HepG2 (cell line): ENCODE measurements around the gene CSMD2. TPM values are rescaled to one million over a fixed set of nuclear protein-coding genes. Genes with fewer than 3 reads are reported as not detected.

ENCODE experiments used
- ATAC-seq: fragments of 200-7000 bp; cut with Tn5 transposase; 3 replicates; pipeline ENCODE4 v1.9.1; 2020; ENCODE audit warnings: mild to moderate bottlenecking, moderate library complexity
- BruUV-seq: library from RNA; stranded (reverse); fragments of 400-500 nt; replicated peaks from 2 replicates; lab custom pipeline; 2021; lab: Mats Ljungman, UMichigan
- CTCF ChIA-PET: fragments of 300-600 bp; formaldehyde crosslinking; extraction: SDS; loops from one replicate; lab custom pipeline; 2021; ENCODE audit warnings: low total read pairs, inconsistent platforms, low intra/inter-chr PET ratio; lab: Yijun Ruan, JAX
- POLR2A ChIA-PET: fragments of 350-600 bp; sonication (Branson Sonifier 250); formaldehyde crosslinking; loops from one replicate; lab custom pipeline; 2020; ENCODE audit warnings: antibody characterized with exemption, inconsistent platforms; lab: Yijun Ruan, JAX
- DNase-seq: peaks from one replicate; pipeline ENCODE4 v3.0.0-alpha.2; 2015; ENCODE audit warnings: low spot score
- FAIRE-seq: peaks from 3 replicates; lab custom pipeline; 2011; peaks lifted over from hg19 to GRCh38; lab: Jason Lieb, UNC
- H2AFZ ChIP-seq: one replicate; pipeline ENCODE4 v1.6.1; 2011; ENCODE audit warnings: low read length, inconsistent platforms
- H3K27ac ChIP-seq: fragments of 300-600 bp; 3 replicates; pipeline ENCODE4 v1.8.0; 2011; ENCODE audit warnings: mixed run types, mild to moderate bottlenecking, mixed read lengths, low read length, inconsistent platforms; ENCODE audit not compliant: insufficient read depth; ENCODE audit errors: extremely low read length
- H3K27me3 ChIP-seq, 2 experiments: fragments of 200-600 bp in 1 of 2; 2 replicates in 1 of 2; 3 replicates in 1 of 2; pipeline versions ENCODE4 v1.6.0 to v1.8.0; 2011; ENCODE audit warnings: low read length in 2 of 2, mild to moderate bottlenecking in 2 of 2, moderate library complexity in 2 of 2, inconsistent platforms in 1 of 2; ENCODE audit not compliant: insufficient read depth in 2 of 2, control insufficient read depth in 1 of 2
- H3K36me3 ChIP-seq, 2 experiments: fragments of 200-600 bp in 1 of 2; replicated peaks in 1 of 2; 2 replicates in 1 of 2; 3 replicates in 1 of 2; pipeline versions ENCODE4 v1.5.1 to v1.8.0; 2011; ENCODE audit warnings: low read length in 2 of 2, inconsistent platforms in 1 of 2; ENCODE audit not compliant: insufficient read depth in 2 of 2, control insufficient read depth in 1 of 2
- H3K4me1 ChIP-seq: 2 replicates; pipeline ENCODE4 v1.5.1; 2012; ENCODE audit warnings: low read length, inconsistent platforms; ENCODE audit not compliant: insufficient read depth
- H3K4me2 ChIP-seq: 2 replicates; pipeline ENCODE4 v1.6.0; 2011; ENCODE audit warnings: low read depth, low read length, inconsistent platforms
- H3K4me3 ChIP-seq, 3 experiments: fragments of 200-600 bp in 1 of 3; sonication (generic), shearing (Covaris generic) in 1 of 3; replicated peaks in 1 of 3; 2 replicates each; pipeline ENCODE4 v1.5.1; 2011 to 2016; ENCODE audit warnings: low read length in 3 of 3, inconsistent platforms in 2 of 3, low read depth in 2 of 3, mild to moderate bottlenecking in 2 of 3, control low read depth in 1 of 3, mixed read lengths in 1 of 3; ENCODE audit not compliant: insufficient read depth in 1 of 3
- H3K79me2 ChIP-seq: one replicate; pipeline ENCODE4 v1.6.1; 2011; ENCODE audit warnings: low read length, inconsistent platforms; ENCODE audit not compliant: insufficient read depth
- H3K9ac ChIP-seq: 2 replicates; pipeline ENCODE4 v1.6.0; 2011; ENCODE audit warnings: mild to moderate bottlenecking, low read depth, low read length, inconsistent platforms; ENCODE audit not compliant: insufficient read depth
- H3K9me3 ChIP-seq: 2 replicates; pipeline ENCODE4 v1.5.1; 2012; ENCODE audit warnings: mild to moderate bottlenecking, low read length
- H4K20me1 ChIP-seq: 2 replicates; pipeline ENCODE4 v1.6.0; 2011; ENCODE audit warnings: inconsistent platforms, mild to moderate bottlenecking, low read length, moderate library complexity; ENCODE audit not compliant: insufficient read depth
- IKZF4 ChIP-seq: sonication (generic); formaldehyde crosslinking; IDR thresholded peaks from 2 replicates; pipeline ENCODE4 v1.5.1; 2020; ENCODE audit warnings: borderline replicate concordance, mild to moderate bottlenecking, low read depth, missing genetic modification reagents; ENCODE audit errors: not compliant biosample characterization
- KDM1A ChIP-seq: IDR thresholded peaks from 2 replicates; pipeline ENCODE4 v1.6.1; 2016; ENCODE audit warnings: missing compliant biosample characterization
- MED8 ChIP-seq: sonication (generic); formaldehyde crosslinking; IDR thresholded peaks from 2 replicates; pipeline ENCODE4 v1.8.1; 2023; ENCODE audit warnings: mild to moderate bottlenecking, missing genetic modification reagents; ENCODE audit not compliant: insufficient replicate concordance
- PAX8 ChIP-seq: sonication (generic); formaldehyde crosslinking; IDR thresholded peaks from 2 replicates; pipeline ENCODE4 v1.8.0; 2022; ENCODE audit warnings: mild to moderate bottlenecking, missing genetic modification reagents, borderline replicate concordance
- ZNF615 ChIP-seq: sonication (generic); formaldehyde crosslinking; IDR thresholded peaks from 2 replicates; pipeline ENCODE4 v1.5.0; 2020; ENCODE audit warnings: mild to moderate bottlenecking, missing genetic modification reagents, borderline replicate concordance
- ZNF724P ChIP-seq: sonication (generic); formaldehyde crosslinking; IDR thresholded peaks from 2 replicates; pipeline ENCODE4 v1.8.0; 2022; ENCODE audit warnings: missing genetic modification reagents, borderline replicate concordance
- ZNF775 ChIP-seq: sonication (generic); formaldehyde crosslinking; IDR thresholded peaks from 2 replicates; pipeline ENCODE4 v1.4.0; 2020; ENCODE audit warnings: missing genetic modification reagents, mild to moderate bottlenecking, moderate library complexity, borderline replicate concordance
- ZSCAN22 ChIP-seq: sonication (generic); formaldehyde crosslinking; IDR thresholded peaks from 2 replicates; pipeline ENCODE4 v1.4.0; 2020; ENCODE audit warnings: mild to moderate bottlenecking, missing genetic modification reagents
- WGBS: methylation state at CpG from one replicate; pipeline ENCODE4 v1.1.6; 2017; ENCODE audit warnings: low lambda C conversion rate; 5-methylcytosine and 5-hydroxymethylcytosine counted together
- in situ Hi-C: cut with HindIII; loops from 2 replicates; pipeline ENCODE4 v1.10.0; 2017; ENCODE audit warnings: low pct_unique_long_range_greater_than_20kb; ENCODE audit not compliant: extremely low pct_ligation_motif_present
- intact Hi-C: fragments of 100-400 bp; cut with micrococcal nuclease; formaldehyde crosslinking; loops from one replicate; pipeline ENCODE4 v1.10.0; 2022; ENCODE audit not compliant: unreplicated experiment
- polyA plus RNA-seq, 8 experiments: library from polyadenylated mRNA; depleted of rRNA in 3 of 8; stranded (reverse) in 7 of 8; unstranded in 1 of 8; fragments of >200 nt; fragmentation: Illumina TruSeq in 4 of 8; extraction: Trizol in 4 of 8; gene quantifications; 2 replicates each; pipeline versions ENCODE4 v1.2.1 to v1.2.3, GENCODE V29; 2011 to 2016; ENCODE audit warnings: low read depth in 4 of 8, missing spikeins in 1 of 8, mixed read lengths in 1 of 8; ENCODE audit not compliant: insufficient read depth in 1 of 8
- total RNA-seq, 5 experiments: library from RNA; depleted of rRNA; stranded (reverse); fragments of >200 nt; fragmentation: Illumina TruSeq; extraction: Trizol; gene quantifications; 2 replicates each; pipeline ENCODE4 v1.2.3, GENCODE V29; 2016; ENCODE audit warnings: low read depth in 1 of 5
- TF ChIP-seq, protein P1 (sequence below): sonication (generic); formaldehyde crosslinking; IDR thresholded peaks from 2 replicates; pipeline ENCODE4 v1.4.0; 2020; ENCODE audit warnings: mild to moderate bottlenecking, missing genetic modification reagents, borderline replicate concordance
- TF ChIP-seq, protein P2 (sequence below): sonication (generic); formaldehyde crosslinking; IDR thresholded peaks from 2 replicates; pipeline ENCODE4 v1.5.0; 2020; ENCODE audit warnings: missing genetic modification reagents, mild to moderate bottlenecking, borderline replicate concordance
- TF ChIP-seq, protein P3 (sequence below): IDR thresholded peaks from 2 replicates; pipeline ENCODE4 v1.6.1; 2018; ENCODE audit warnings: missing genetic modification reagents
- TF ChIP-seq, protein P4 (sequence below): sonication (generic); formaldehyde crosslinking; IDR thresholded peaks from 2 replicates; pipeline ENCODE4 v1.5.0; 2020; ENCODE audit warnings: missing genetic modification reagents, mild to moderate bottlenecking, borderline replicate concordance
- TF ChIP-seq, protein P5 (sequence below): sonication (generic); formaldehyde crosslinking; IDR thresholded peaks from 2 replicates; pipeline ENCODE4 v1.8.1; 2023; ENCODE audit warnings: mild to moderate bottlenecking, missing genetic modification reagents

The CSMD2 gene
- total and polyA plus RNA-seq, 2 of the 13 experiments (the other 11 are each of a cell fraction or from before 2014, with no cell fraction given), result not detected

DNA sequence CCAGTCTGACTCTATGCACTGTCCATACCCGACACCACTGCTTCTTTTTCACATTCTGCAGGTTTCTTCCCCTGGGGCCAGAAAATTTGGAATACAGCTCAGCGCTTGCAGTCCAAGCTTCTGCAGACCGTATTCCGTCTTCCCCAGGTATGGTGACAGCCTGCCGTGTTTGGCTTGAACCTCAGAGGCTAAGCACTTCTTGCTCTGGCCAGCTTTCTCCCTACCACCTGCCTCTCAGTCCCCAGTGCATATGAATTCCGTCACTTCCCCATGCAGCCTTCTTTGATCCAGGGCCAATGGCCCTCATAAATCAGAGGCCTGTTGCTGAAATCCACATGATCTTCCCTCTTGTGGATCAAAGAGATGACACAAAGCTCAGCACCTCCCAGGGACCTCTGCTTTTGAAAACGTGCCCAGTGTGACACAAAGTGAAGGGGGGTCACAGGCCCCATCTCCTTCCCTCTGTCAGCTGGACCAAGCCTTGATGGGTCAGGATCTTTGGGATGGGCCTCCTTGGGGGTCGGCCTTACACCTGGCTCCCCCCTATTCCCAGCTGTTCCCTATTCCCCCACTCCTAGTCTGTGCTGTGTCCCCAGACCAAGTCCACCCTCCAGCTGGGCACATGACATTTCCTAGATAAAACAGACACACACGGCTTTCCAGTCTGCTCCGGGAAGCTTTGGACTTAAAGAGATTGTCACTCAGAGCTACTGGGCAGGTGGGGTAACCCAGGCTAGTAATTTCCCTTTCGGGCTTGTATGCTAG is 234.5 kb downstream of the CSMD2 start:
- DNase-seq (no peak), ATAC-seq (no peak), FAIRE-seq (no peak)
- Histone ChIP-seq H3K9ac (no peak overlapping the region), H3K27me3 (no peaks in the 10 kb centered on the region; a peak in 1 of 5 replicates), H3K27ac (no peak overlapping the region), H3K4me2 (no peak overlapping the region), H2AFZ (no peak overlapping the region), H4K20me1 (no peaks in the 10 kb centered on the region), H3K9me3 (no peaks in the 10 kb centered on the region; the same call in 1 of the 2 replicates), H3K36me3 (no peaks in the 10 kb centered on the region), H3K4me1 (no peaks in the 10 kb centered on the region), H3K4me3 (no peak overlapping the region), H3K79me2 (no peaks in the 10 kb centered on the region)
- in situ Hi-C loops (no loop called here), intact Hi-C loops (no loop called here)
- BruUV-seq, result no TSS peak
- WGBS, result 18% methylated on average over 9 of the region's 11 CpGs
- ChIA-PET POLR2A (no interaction called here), CTCF (no interaction called here)
- TF ChIP-seq, protein P1, sequence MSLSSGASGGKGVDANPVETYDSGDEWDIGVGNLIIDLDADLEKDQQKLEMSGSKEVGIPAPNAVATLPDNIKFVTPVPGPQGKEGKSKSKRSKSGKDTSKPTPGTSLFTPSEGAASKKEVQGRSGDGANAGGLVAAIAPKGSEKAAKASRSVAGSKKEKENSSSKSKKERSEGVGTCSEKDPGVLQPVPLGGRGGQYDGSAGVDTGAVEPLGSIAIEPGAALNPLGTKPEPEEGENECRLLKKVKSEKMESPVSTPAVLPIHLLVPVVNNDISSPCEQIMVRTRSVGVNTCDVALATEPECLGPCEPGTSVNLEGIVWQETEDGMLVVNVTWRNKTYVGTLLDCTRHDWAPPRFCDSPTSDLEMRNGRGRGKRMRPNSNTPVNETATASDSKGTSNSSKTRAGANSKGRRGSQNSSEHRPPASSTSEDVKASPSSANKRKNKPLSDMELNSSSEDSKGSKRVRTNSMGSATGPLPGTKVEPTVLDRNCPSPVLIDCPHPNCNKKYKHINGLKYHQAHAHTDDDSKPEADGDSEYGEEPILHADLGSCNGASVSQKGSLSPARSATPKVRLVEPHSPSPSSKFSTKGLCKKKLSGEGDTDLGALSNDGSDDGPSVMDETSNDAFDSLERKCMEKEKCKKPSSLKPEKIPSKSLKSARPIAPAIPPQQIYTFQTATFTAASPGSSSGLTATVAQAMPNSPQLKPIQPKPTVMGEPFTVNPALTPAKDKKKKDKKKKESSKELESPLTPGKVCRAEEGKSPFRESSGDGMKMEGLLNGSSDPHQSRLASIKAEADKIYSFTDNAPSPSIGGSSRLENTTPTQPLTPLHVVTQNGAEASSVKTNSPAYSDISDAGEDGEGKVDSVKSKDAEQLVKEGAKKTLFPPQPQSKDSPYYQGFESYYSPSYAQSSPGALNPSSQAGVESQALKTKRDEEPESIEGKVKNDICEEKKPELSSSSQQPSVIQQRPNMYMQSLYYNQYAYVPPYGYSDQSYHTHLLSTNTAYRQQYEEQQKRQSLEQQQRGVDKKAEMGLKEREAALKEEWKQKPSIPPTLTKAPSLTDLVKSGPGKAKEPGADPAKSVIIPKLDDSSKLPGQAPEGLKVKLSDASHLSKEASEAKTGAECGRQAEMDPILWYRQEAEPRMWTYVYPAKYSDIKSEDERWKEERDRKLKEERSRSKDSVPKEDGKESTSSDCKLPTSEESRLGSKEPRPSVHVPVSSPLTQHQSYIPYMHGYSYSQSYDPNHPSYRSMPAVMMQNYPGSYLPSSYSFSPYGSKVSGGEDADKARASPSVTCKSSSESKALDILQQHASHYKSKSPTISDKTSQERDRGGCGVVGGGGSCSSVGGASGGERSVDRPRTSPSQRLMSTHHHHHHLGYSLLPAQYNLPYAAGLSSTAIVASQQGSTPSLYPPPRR (CRISPR knock-in tag), result no peak
- TF ChIP-seq ZNF775 (CRISPR knock-in tag) (no peak), ZNF615 (CRISPR knock-in tag) (no peak), ZNF724P (CRISPR knock-in tag) (no peak), IKZF4 (no peak), ZSCAN22 (CRISPR knock-in tag) (no peak), KDM1A (CRISPR knock-in tag) (no peak), MED8 (no peak), PAX8 (CRISPR knock-in tag) (no peak)
- TF ChIP-seq, protein P2, sequence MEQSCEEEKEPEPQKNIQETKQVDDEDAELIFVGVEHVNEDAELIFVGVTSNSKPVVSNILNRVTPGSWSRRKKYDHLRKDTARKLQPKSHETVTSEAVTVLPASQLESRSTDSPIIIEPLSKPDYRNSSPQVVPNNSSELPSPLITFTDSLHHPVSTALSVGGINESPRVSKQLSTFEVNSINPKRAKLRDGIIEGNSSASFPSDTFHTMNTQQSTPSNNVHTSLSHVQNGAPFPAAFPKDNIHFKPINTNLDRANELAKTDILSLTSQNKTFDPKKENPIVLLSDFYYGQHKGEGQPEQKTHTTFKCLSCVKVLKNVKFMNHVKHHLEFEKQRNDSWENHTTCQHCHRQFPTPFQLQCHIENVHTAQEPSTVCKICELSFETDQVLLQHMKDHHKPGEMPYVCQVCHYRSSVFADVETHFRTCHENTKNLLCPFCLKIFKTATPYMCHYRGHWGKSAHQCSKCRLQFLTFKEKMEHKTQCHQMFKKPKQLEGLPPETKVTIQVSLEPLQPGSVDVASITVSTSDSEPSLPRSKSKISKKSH, result no peak
- TF ChIP-seq, protein P3, sequence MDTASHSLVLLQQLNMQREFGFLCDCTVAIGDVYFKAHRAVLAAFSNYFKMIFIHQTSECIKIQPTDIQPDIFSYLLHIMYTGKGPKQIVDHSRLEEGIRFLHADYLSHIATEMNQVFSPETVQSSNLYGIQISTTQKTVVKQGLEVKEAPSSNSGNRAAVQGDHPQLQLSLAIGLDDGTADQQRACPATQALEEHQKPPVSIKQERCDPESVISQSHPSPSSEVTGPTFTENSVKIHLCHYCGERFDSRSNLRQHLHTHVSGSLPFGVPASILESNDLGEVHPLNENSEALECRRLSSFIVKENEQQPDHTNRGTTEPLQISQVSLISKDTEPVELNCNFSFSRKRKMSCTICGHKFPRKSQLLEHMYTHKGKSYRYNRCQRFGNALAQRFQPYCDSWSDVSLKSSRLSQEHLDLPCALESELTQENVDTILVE, result no peak
- TF ChIP-seq, protein P4, sequence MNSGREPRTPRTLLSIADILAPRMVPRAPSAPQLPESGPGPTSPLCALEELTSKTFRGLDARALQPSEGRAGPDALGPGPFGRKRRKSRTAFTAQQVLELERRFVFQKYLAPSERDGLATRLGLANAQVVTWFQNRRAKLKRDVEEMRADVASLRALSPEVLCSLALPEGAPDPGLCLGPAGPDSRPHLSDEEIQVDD, result no peak
- TF ChIP-seq, protein P5, sequence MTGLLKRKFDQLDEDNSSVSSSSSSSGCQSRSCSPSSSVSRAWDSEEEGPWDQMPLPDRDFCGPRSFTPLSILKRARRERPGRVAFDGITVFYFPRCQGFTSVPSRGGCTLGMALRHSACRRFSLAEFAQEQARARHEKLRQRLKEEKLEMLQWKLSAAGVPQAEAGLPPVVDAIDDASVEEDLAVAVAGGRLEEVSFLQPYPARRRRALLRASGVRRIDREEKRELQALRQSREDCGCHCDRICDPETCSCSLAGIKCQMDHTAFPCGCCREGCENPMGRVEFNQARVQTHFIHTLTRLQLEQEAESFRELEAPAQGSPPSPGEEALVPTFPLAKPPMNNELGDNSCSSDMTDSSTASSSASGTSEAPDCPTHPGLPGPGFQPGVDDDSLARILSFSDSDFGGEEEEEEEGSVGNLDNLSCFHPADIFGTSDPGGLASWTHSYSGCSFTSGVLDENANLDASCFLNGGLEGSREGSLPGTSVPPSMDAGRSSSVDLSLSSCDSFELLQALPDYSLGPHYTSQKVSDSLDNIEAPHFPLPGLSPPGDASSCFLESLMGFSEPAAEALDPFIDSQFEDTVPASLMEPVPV, result no peak
